Measurements from ENCODE around the gene NEK7. TPM values are rescaled to one million over a fixed set of nuclear protein-coding genes. Genes with fewer than 3 reads are reported as not detected.

Gene NEK7
- total RNA-seq, 3 donors from 2014 or later, result 82.3 to 187 (median 105) TPM

GRCh38 chr1:198238121-198238520 is 81.3 kb downstream of the NEK7 start:
- TF ChIP-seq POLR2A (IDR thresholded peaks at IDR 0.05) (no peak), POLR2AphosphoS5 (IDR thresholded peaks at IDR 0.05) (no peak), CTCF (IDR thresholded peaks at IDR 0.05) (no peak)
- no peaks in the 10 kb centered on the region for H3K27me3 ChIP-seq
- peak in 1 of 2 donors; percentile 17 for DNase-seq (ENCODE audit: low spot score in 2 of 2)
- H3K27ac ChIP-seq, result no peak overlapping the region
- no peak overlapping the region for H3K4me3 ChIP-seq
- intact Hi-C loops (cut with DNase I; ENCODE audit: low total_unique reads), result no loop called here
- no peaks in the 10 kb centered on the region for H3K36me3 ChIP-seq
- H3K4me1 ChIP-seq, result no peaks in the 10 kb centered on the region
- no peaks in the 10 kb centered on the region for H3K9me3 ChIP-seq

GRCh38 chr1:198241553-198241952 is 84.8 kb downstream of the NEK7 start:
- Histone ChIP-seq H3K9me3 (no peaks in the 10 kb centered on the region), H3K4me3 (no peak overlapping the region), H3K27ac (no peak overlapping the region), H3K36me3 (no peaks in the 10 kb centered on the region), H3K4me1 (no peaks in the 10 kb centered on the region), H3K27me3 (no peaks in the 10 kb centered on the region)
- intact Hi-C loops (cut with DNase I; ENCODE audit: low total_unique reads), result no loop called here
- TF ChIP-seq CTCF (IDR thresholded peaks at IDR 0.05), result no peak
- TF ChIP-seq POLR2A (IDR thresholded peaks at IDR 0.05), result no peak
- no peak for TF ChIP-seq POLR2AphosphoS5 (IDR thresholded peaks at IDR 0.05)
- no peak for DNase-seq (ENCODE audit: low spot score in 2 of 2)

- no peak overlapping the region for H3K4me3 ChIP-seq
- intact Hi-C loops (cut with DNase I; ENCODE audit: low total_unique reads), result no loop called here
- no peak for DNase-seq (ENCODE audit: low spot score in 2 of 2)
- H3K4me1 ChIP-seq, result no peaks in the 10 kb centered on the region
- no peak overlapping the region for H3K27ac ChIP-seq
- no peak for TF ChIP-seq POLR2AphosphoS5 (IDR thresholded peaks at IDR 0.05)
- no peak for TF ChIP-seq CTCF (IDR thresholded peaks at IDR 0.05)
- TF ChIP-seq POLR2A (IDR thresholded peaks at IDR 0.05), result no peak
- no peaks in the 10 kb centered on the region for H3K27me3 ChIP-seq
- no peaks in the 10 kb centered on the region for H3K9me3 ChIP-seq
- no peaks in the 10 kb centered on the region for H3K36me3 ChIP-seq
Observed at GRCh38 chr1:198244772-198245171, 88.0 kb downstream of the NEK7 start.

- Histone ChIP-seq H3K4me1 (no peaks in the 10 kb centered on the region), H3K27ac (no peak overlapping the region), H3K9me3 (no peaks in the 10 kb centered on the region), H3K4me3 (no peak overlapping the region), H3K27me3 (no peaks in the 10 kb centered on the region), H3K36me3 (no peaks in the 10 kb centered on the region)
- intact Hi-C loops (cut with DNase I; ENCODE audit: low total_unique reads), result no loop called here
- TF ChIP-seq POLR2A (IDR thresholded peaks at IDR 0.05) (no peak), CTCF (IDR thresholded peaks at IDR 0.05) (no peak), POLR2AphosphoS5 (IDR thresholded peaks at IDR 0.05) (no peak)
- DNase-seq (ENCODE audit: low spot score in 2 of 2), result no peak
Observed at GRCh38 chr1:198245379-198245778, 88.6 kb downstream of the NEK7 start.

- no peaks in the 10 kb centered on the region for H3K36me3 ChIP-seq
- H3K4me3 ChIP-seq, result no peak overlapping the region
- TF ChIP-seq POLR2AphosphoS5 (IDR thresholded peaks at IDR 0.05) (no peak), POLR2A (IDR thresholded peaks at IDR 0.05) (no peak), CTCF (IDR thresholded peaks at IDR 0.05) (no peak)
- H3K27me3 ChIP-seq, result no peaks in the 10 kb centered on the region
- H3K9me3 ChIP-seq, result no peaks in the 10 kb centered on the region
- no peaks in the 10 kb centered on the region for H3K4me1 ChIP-seq
- intact Hi-C loops (cut with DNase I; ENCODE audit: low total_unique reads), result no loop called here
- no peak overlapping the region for H3K27ac ChIP-seq
- DNase-seq (ENCODE audit: low spot score in 2 of 2), result no peak
Observed at GRCh38 chr1:198246337-198246736, 89.5 kb downstream of the NEK7 start.
